Spinal cord (tissue), 10 donors: ENCODE results near the gene CELA2B. TPM values are rescaled to one million over a fixed set of nuclear protein-coding genes. Genes with fewer than 3 reads are reported as not detected.
"Not testable (repeated sequence)": the region's sequence is repeated elsewhere in the genome, so short reads cannot be mapped to it uniquely, and the experiment has no call there.

ENCODE experiments used
- DNase-seq, 6 donors: peaks; one replicate each; pipeline versions ENCODE4 v3.0.0 to v3.0.0-alpha.2; 2013 to 2015; ENCODE audit warnings: low spot score in 6 of 6, low read depth in 4 of 6
- H3K27ac ChIP-seq: one replicate; pipeline ENCODE4 v1.5.1; 2013; ENCODE audit warnings: low read depth, low read length, control low read depth
- H3K27me3 ChIP-seq: one replicate; pipeline ENCODE4 v1.6.1; 2013; ENCODE audit warnings: low read length; ENCODE audit not compliant: control insufficient read depth, insufficient read depth
- H3K36me3 ChIP-seq: one replicate; pipeline ENCODE4 v1.6.1; 2013; ENCODE audit warnings: low read length; ENCODE audit not compliant: control insufficient read depth, insufficient read depth
- H3K4me1 ChIP-seq: one replicate; pipeline ENCODE4 v1.6.1; 2013; ENCODE audit warnings: low read length; ENCODE audit not compliant: control insufficient read depth, insufficient read depth
- H3K4me3 ChIP-seq: one replicate; pipeline ENCODE4 v1.5.1; 2013; ENCODE audit warnings: low read depth, low read length, control low read depth
- H3K9me3 ChIP-seq: one replicate; pipeline ENCODE4 v1.6.1; 2013; ENCODE audit warnings: low read length; ENCODE audit not compliant: control insufficient read depth, insufficient read depth
- WGBS: methylation state at CpG from one replicate; pipeline ENCODE4 v1.1.5; 2013; ENCODE audit warnings: missing lambda C conversion rate; ENCODE audit not compliant: insufficient coverage; 5-methylcytosine and 5-hydroxymethylcytosine counted together
- polyA plus RNA-seq, 2 donors: library from polyadenylated mRNA; unstranded; fragments of 120-200 nt; gene quantifications; one replicate each; pipeline ENCODE4 v1.2.1, GENCODE V29; 2013; ENCODE audit not compliant: insufficient read length in 2 of 2
- total RNA-seq, 2 donors: library from RNA; depleted of rRNA in 1 of 2; stranded (reverse); fragments of 120-200 nt in 1 of 2; fragments of >200 nt in 1 of 2; gene quantifications; one replicate each; pipeline versions ENCODE4 v1.2.3 to v1.2.4, GENCODE V29; 2013 to 2014
- donor health status: healthy.

CELA2B gene
- total and polyA plus RNA-seq, 4 donors: 0.78 to 1.0 TPM; not detected in 2

DNA sequence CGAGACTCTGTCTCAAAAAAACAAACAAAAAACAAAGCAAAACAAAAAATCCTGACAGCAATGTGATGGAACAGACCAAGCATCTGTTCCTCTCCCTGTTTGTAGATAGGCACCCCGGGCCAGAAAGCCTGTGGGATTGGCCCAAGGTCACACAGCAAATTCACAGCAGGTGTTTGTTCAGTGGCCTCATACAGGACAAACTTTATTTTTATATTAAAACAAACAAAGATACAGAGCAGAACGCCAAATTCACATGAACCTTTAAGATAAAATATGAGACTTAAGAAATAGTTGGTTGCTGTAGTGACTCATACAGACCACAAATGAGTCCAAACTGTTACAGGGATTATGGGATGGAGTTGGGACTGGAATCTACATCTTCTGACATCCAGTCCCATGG, 21.6 kb upstream of the CELA2B start:
- Histone ChIP-seq H3K4me1 (no peaks in the 10 kb centered on the region), H3K27ac (no peak overlapping the region), H3K9me3 (no peaks in the 10 kb centered on the region), H3K36me3 (no peaks in the 10 kb centered on the region), H3K4me3 (no peak overlapping the region), H3K27me3 (no peaks in the 10 kb centered on the region)
- no peak for DNase-seq
- WGBS: 65% methylated on average over 2 of the region's 3 CpGs

DNA sequence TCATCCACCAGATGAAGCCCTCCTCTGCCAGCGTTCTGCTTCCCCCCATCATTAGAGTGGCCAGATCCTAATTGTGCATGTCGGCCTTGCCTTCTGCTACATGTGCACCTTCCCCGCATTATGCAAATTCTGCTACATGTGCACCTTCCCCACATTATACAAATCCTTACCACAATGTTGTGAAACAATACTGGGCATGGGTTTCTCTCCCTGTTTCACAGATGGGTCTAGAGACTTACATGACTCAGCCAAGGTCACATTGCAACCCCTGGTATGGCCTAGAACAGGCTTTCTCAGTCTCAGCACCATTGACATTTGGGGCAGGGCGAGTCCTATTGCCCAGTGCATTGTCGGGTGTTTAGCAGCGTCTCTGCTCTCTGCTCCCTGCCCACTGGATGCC, 20.4 kb upstream of the CELA2B start:
- 70% methylated on average over 4 of the region's 6 CpGs for WGBS
- Histone ChIP-seq H3K27ac (no peak overlapping the region), H3K9me3 (no peaks in the 10 kb centered on the region), H3K4me1 (no peaks in the 10 kb centered on the region), H3K36me3 (no peaks in the 10 kb centered on the region), H3K27me3 (no peaks in the 10 kb centered on the region), H3K4me3 (no peak overlapping the region)
- DNase-seq: no peak

DNA sequence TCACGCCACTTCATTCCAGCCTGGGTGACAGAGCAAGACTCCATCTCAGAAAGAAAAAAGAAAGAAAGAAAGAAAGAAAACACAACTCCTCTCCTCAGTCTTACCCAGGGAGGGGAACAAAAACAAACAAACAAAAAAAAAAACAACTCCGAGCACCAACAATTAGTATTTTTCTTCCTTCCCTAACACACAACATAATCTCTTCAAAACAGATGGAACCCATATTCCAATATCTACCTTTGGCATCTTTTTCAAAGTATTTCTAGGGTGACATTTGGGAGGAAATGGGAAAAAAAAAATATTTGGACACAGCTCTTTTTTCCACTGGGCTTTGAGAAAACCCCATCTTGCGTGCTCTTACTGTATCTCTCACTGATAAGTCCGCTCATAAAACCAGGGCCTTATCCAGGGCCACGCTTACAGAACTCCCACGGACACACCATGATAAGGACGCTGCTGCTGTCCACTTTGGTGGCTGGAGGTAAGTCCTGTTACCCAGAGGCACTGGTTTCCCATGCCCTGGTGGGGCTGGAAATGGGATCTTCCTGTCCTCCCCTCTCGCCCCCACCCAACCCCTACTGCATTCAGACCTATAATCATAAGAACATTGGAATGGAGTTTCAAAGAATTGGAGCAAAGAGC, 19.5 kb upstream of the CELA2B start, which contains the start of gene CELA2A:
Gene CELA2A, plus strand, starts transcription at position 420 of the 642 bp plus-strand sequence. Its CDS starts 22 bp downstream, at position 442.
- Histone ChIP-seq H3K4me3 (no peak within 1 kb of the TSS), H3K27me3 (no peaks in the 10 kb centered on the region), H3K9me3 (no peaks in the 10 kb centered on the region), H3K4me1 (no peaks in the 10 kb centered on the region), H3K36me3 (no peaks in the 10 kb centered on the region), H3K27ac (no peak within 1 kb of the TSS)
- 96% methylated on average over 5 of the region's 8 CpGs for WGBS
- no peak for DNase-seq

DNA sequence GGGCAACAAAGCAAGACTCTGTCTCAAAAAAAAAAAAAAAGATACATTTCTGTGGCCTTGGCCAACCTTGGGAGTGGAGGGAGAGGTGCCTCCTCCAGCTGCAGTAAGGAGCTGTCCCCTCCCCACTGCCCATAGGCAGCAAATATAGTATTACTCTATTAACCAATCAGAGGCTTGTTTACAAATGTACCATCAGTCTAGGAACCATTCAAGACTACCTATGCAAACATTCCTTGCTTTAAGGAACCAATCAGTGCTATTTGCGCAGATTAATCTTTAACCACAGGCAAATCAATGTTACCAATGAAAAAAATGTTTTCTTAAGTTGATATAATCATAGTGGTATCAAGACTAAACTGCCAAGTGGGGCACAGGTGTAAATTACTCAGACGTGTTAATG, 18.3 kb upstream of the CELA2B start:
- H3K9me3 ChIP-seq: no peaks in the 10 kb centered on the region
- no peak overlapping the region for H3K4me3 ChIP-seq
- no CpG with 5 or more reads among the region's 2 CpGs for WGBS
- H3K36me3 ChIP-seq: no peaks in the 10 kb centered on the region
- no peak for DNase-seq
- no peaks in the 10 kb centered on the region for H3K4me1 ChIP-seq
- no peaks in the 10 kb centered on the region for H3K27me3 ChIP-seq
- no peak overlapping the region for H3K27ac ChIP-seq

DNA sequence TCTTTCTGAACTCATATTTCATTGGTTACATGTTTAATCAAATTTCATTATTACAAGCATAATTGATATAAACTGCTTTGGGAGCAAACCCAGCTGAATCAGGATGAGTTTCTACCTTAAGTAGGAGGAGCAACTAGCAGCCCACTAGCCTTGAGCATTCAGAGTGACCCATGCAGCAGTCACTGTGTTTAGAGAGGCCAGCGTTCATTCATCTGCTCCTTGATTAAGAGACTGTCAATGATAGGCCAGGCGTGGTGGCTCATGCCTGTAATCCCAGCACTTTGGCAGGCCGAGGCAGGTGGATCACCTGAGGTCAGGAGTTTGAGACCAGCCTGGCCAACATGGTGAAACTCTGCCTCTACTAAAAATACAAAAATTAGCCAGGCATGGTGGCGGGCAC, 17.5 kb upstream of the CELA2B start:
- H3K36me3 ChIP-seq, H3K9me3 ChIP-seq, H3K4me1 ChIP-seq, DNase-seq, H3K4me3 ChIP-seq, H3K27me3 ChIP-seq, H3K27ac ChIP-seq: not testable (repeated sequence)
- WGBS: 83% methylated on average over 4 of the region's 4 CpGs

DNA sequence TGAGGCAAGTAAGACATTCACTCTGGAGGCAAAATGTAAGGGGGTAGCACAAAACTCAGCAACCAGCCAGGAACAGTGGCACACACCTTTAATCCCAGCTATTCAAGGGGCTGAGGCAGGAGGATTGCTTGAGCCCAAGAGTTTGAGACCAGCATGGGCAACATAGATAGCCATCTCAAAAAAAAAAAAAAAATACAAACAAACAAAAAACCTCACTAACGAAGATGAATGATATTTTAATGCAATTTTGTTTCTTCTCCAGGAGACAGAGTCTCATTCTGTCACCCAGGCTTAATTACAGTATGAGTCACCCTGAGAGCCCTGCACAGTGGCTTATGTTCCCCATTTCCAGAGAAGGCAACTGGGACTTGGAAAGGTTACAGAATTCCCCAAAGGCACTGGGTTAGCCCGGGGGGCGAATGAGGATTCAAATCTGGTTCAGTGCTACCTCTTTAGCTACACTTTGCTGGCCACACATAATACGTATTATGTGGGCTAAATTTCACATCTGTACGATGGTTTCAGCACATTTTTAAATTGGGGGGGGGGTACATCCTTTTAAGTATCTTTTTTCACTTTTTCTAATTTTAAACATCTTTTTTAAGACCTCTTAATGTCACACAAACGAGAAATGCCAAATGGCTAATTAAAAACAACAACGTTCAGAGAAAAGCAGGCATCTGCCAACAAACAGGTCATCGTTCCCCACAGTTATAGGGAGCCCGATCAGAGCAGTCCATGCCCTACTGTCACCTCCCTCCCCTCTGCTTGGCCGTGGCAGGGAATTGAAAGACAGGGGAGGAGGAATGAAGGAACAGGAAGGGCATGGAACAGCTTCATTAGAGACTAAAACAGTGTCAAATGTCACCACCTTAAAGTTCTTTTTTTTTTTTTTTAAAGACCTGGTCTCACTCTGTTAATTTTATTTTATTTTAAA, 15.9 kb upstream of the CELA2B start:
- H3K9me3 ChIP-seq: no peaks in the 10 kb centered on the region
- H3K27me3 ChIP-seq: no peaks in the 10 kb centered on the region
- peak in 1 of 6 donors; percentile 14 for DNase-seq
- no peak overlapping the region for H3K27ac ChIP-seq
- H3K4me3 ChIP-seq: no peak overlapping the region
- H3K36me3 ChIP-seq: no peaks in the 10 kb centered on the region
- no peaks in the 10 kb centered on the region for H3K4me1 ChIP-seq
- WGBS: 38% methylated on average over 4 of the region's 10 CpGs

DNA sequence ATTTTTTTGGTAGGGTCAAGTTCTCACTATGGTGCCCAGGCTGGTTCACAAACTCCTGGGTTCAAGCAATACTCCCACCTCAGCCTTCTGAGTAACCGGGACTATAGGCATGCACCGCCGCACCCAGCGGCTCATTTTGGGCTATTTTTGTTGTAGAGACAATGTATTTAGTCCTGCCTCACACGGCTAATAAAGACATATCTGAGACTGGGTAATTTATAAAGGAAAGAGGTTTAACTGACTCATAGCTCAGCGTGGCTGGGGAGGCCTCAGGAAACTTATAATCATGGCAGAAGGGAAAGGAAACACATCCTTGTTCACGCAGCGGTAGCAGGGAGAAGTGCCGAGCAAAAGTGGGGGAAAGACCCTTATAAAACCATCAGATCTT, 15.2 kb upstream of the CELA2B start:
- 50% methylated on average over 2 of the region's 9 CpGs for WGBS
- DNase-seq: no peak
- Histone ChIP-seq H3K4me1 (no peaks in the 10 kb centered on the region), H3K4me3 (no peak overlapping the region), H3K36me3 (no peaks in the 10 kb centered on the region), H3K27me3 (no peaks in the 10 kb centered on the region), H3K27ac (no peak overlapping the region), H3K9me3 (no peaks in the 10 kb centered on the region)

DNA sequence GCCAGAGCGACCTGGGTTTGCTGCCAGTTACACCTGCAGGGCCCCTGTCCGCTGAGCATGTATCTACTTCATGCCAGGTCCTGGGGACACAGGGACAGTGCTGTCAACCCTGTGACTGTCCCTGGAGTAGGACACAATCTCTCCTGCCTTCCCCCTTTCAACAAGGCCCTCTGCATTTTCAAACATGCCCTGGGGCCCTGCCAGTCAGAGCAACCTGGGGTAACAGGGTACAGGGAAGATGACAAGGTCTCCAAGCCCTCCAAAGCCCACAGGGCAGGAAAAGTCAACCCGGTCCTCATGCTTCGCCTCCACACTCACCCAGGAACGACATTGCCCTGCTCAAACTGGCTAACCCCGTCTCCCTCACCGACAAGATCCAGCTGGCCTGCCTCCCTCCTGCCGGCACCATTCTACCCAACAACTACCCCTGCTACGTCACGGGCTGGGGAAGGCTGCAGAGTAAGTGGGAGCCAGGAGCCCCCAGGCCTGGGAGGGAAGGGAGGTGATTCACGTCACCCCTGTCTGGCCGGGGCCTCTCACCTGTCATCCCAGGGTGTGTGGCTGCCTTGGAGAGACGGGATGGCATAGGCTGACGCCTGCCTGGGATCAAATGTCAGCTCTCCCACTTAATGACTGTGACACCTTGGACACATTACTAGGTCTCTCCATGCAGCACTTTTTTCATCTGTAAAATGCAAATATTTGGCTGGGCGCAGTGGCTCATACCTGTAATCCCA, 12.7 kb upstream of the CELA2B start:
- H3K4me3 ChIP-seq, H3K36me3 ChIP-seq, H3K27ac ChIP-seq, H3K4me1 ChIP-seq, DNase-seq, H3K9me3 ChIP-seq, H3K27me3 ChIP-seq: not testable (repeated sequence)
- 88% methylated on average over 7 of the region's 15 CpGs for WGBS

DNA sequence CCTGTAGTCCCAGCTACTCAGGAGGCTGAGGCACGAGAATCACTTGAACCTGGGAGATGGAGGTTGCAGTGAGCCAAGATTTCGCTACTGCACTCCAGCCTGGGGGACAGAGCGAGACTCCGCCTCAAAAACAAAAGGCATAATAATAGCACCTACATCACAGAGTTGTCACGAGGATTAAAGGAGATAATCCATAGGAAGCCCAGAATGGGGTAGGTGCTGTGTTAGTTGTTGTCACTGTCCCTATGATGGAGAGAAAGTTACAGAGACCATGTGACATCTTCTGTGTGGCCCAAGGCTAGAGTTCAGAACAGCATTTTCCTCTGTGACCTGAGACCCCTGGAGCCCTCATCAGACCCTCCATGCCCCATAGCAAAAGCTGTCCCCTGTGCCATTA, 12.0 kb upstream of the CELA2B start:
- not testable (repeated sequence) for H3K9me3 ChIP-seq, H3K4me3 ChIP-seq, H3K4me1 ChIP-seq, DNase-seq, H3K27ac ChIP-seq, H3K27me3 ChIP-seq, H3K36me3 ChIP-seq
- whole genome bisulfite sequencing: no CpG with 5 or more reads among the region's 5 CpGs
